K562 (cell line): Measurements from ENCODE around the gene MDFIC. TPM values are rescaled to one million over a fixed set of nuclear protein-coding genes. Genes with fewer than 3 reads are reported as not detected.

Experiments
- ATAC-seq: fragments of 200-7000 bp; cut with Tn5 transposase; 3 replicates; pipeline ENCODE4 v1.9.1; 2020; ENCODE audit warnings: moderate library complexity
- BruUV-seq: library from RNA; stranded (reverse); fragments of 400-500 nt; replicated peaks from 2 replicates; lab custom pipeline; 2021; lab: Mats Ljungman, UMichigan
- CTCF ChIA-PET: fragments of 300-600 bp; formaldehyde crosslinking; extraction: SDS; loops from one replicate; lab custom pipeline; 2021; ENCODE audit warnings: low intra/inter-chr PET ratio; lab: Yijun Ruan, JAX
- POLR2A ChIA-PET: fragments of 300-600, 350-650 bp; sonication (Branson Sonifier 250); formaldehyde crosslinking; extraction: SDS; loops from one replicate; lab custom pipeline; 2021; ENCODE audit warnings: antibody characterized with exemption, inconsistent platforms; lab: Yijun Ruan, JAX
- DNase-seq, 4 experiments: peaks; one replicate each; pipeline versions ENCODE4 v3.0.0 to v3.0.0-alpha.2; 2011 to 2018; ENCODE audit warnings: low spot score in 3 of 4, mixed read lengths in 3 of 4; ENCODE audit errors: extremely low read depth in 1 of 4
- FAIRE-seq: peaks from 2 replicates; lab custom pipeline; 2011; peaks lifted over from hg19 to GRCh38; lab: Jason Lieb, UNC
- H2AFZ ChIP-seq: 2 replicates; pipeline ENCODE4 v1.6.0; 2011; ENCODE audit warnings: low read depth, low read length, control low read depth, inconsistent platforms
- H3K27ac ChIP-seq: fragments of 200-600 bp; 3 replicates; pipeline ENCODE4 v1.8.0; 2011; ENCODE audit warnings: low read depth, mild to moderate bottlenecking, control low read depth, inconsistent platforms, low read length, moderate library complexity, mixed read lengths; ENCODE audit errors: extremely low read depth
- H3K27me3 ChIP-seq, 2 experiments: fragments of 300-600 bp in 1 of 2; 2 replicates in 1 of 2; 3 replicates in 1 of 2; pipeline versions ENCODE4 v1.6.0 to v1.8.0; 2011; ENCODE audit warnings: inconsistent platforms in 2 of 2, low read length in 2 of 2, mild to moderate bottlenecking in 1 of 2, mixed read lengths in 1 of 2, moderate library complexity in 1 of 2; ENCODE audit not compliant: control insufficient read depth in 2 of 2, insufficient read depth in 2 of 2
- H3K36me3 ChIP-seq: fragments of 300-600 bp; 3 replicates; pipeline ENCODE4 v1.8.0; 2011; ENCODE audit warnings: mild to moderate bottlenecking, low read length, inconsistent platforms; ENCODE audit not compliant: control insufficient read depth, insufficient read depth
- H3K4me1 ChIP-seq, 2 experiments: fragments of 200-600 bp in 1 of 2; replicated peaks in 1 of 2; 2 replicates in 1 of 2; 3 replicates in 1 of 2; pipeline versions ENCODE4 v1.5.1 to v1.8.0; 2011; ENCODE audit warnings: inconsistent platforms in 2 of 2, low read length in 2 of 2, mild to moderate bottlenecking in 1 of 2, mixed read lengths in 1 of 2, moderate library complexity in 1 of 2; ENCODE audit not compliant: control insufficient read depth in 2 of 2, insufficient read depth in 2 of 2
- H3K4me2 ChIP-seq: 2 replicates; pipeline ENCODE4 v1.6.1; 2011; ENCODE audit warnings: low read length, control low read depth, inconsistent platforms, mixed read lengths; ENCODE audit not compliant: insufficient read depth
- H3K4me3 ChIP-seq: fragments of 200-600 bp; sonication (generic), shearing (Covaris generic); 2 replicates; pipeline ENCODE4 v1.5.1; 2016; ENCODE audit warnings: control low read depth, inconsistent platforms
- H3K79me2 ChIP-seq: fragments of 200-600 bp; 3 replicates; pipeline ENCODE4 v1.8.0; 2011; ENCODE audit warnings: low read length, inconsistent platforms; ENCODE audit not compliant: control insufficient read depth, insufficient read depth
- H3K9ac ChIP-seq, 2 experiments: 2 replicates each; pipeline versions ENCODE4 v1.6.0 to v1.6.1; 2011; ENCODE audit warnings: low read depth in 2 of 2, low read length in 2 of 2, control low read depth in 1 of 2, inconsistent platforms in 1 of 2, mild to moderate bottlenecking in 1 of 2, mixed read lengths in 1 of 2; ENCODE audit not compliant: insufficient read depth in 1 of 2
- H3K9me1 ChIP-seq: one replicate; pipeline ENCODE4 v1.6.0; 2011; ENCODE audit warnings: inconsistent platforms, mild to moderate bottlenecking, low read length, moderate library complexity; ENCODE audit not compliant: control insufficient read depth, insufficient read depth
- H3K9me3 ChIP-seq: replicated peaks from 2 replicates; pipeline ENCODE4 v1.5.1; 2011; ENCODE audit warnings: low read depth, low read length, inconsistent platforms; ENCODE audit not compliant: control insufficient read depth, insufficient read depth
- H4K20me1 ChIP-seq: replicated peaks from 2 replicates; pipeline ENCODE4 v1.6.1; 2011; ENCODE audit warnings: low read length, inconsistent platforms, mixed read lengths; ENCODE audit not compliant: control insufficient read depth, insufficient read depth
- ARNT ChIP-seq, 2 experiments: fragments of 450-650 bp; IDR thresholded peaks; 2 replicates each; pipeline ENCODE4 v1.6.1; 2016; ENCODE audit warnings: mild to moderate bottlenecking in 1 of 2
- ATF3 ChIP-seq, 2 experiments: fragments of 450-650 bp in 1 of 2; sonication (generic) in 1 of 2; formaldehyde crosslinking in 1 of 2; IDR thresholded peaks in 1 of 2; conservative IDR thresholded peaks in 1 of 2; 2 replicates each; pipeline versions ENCODE4 v1.6.1 to v1.8.1; 2016 to 2023; ENCODE audit warnings: mild to moderate bottlenecking in 2 of 2, moderate library complexity in 2 of 2, inconsistent platforms in 1 of 2, missing genetic modification reagents in 1 of 2
- BRD9 ChIP-seq: fragments of 450-650 bp; IDR thresholded peaks from 2 replicates; pipeline ENCODE4 v1.6.1; 2018; ENCODE audit warnings: low read depth; ENCODE audit not compliant: partially characterized antibody
- COPS2 ChIP-seq: fragments of 450-650 bp; conservative IDR thresholded peaks from 2 replicates; pipeline ENCODE4 v1.6.1; 2016; ENCODE audit warnings: mild to moderate bottlenecking, moderate library complexity
- EHMT2 ChIP-seq: fragments of 450-650 bp; IDR thresholded peaks from 2 replicates; pipeline ENCODE4 v1.6.1; 2018; ENCODE audit warnings: antibody characterized with exemption
- HES1 ChIP-seq: fragments of 450-650 bp; IDR thresholded peaks from 2 replicates; pipeline ENCODE4 v1.6.1; 2016; ENCODE audit warnings: low read depth, mild to moderate bottlenecking, moderate library complexity
- KHSRP ChIP-seq: fragments of 450-650 bp; IDR thresholded peaks from 2 replicates; pipeline ENCODE4 v1.6.1; 2017
- MCM7 ChIP-seq, 2 experiments: fragments of 450-650 bp; IDR thresholded peaks; 2 replicates each; pipeline ENCODE4 v1.6.1; 2016 to 2018
- NR1H2 ChIP-seq: sonication (generic); formaldehyde crosslinking; IDR thresholded peaks from 2 replicates; pipeline ENCODE4 v1.4.0; 2020; ENCODE audit warnings: mild to moderate bottlenecking, missing genetic modification reagents
- WHSC1 ChIP-seq: IDR thresholded peaks from one replicate; pipeline ENCODE4 v1.6.1; 2012; ENCODE audit warnings: low read length, control low read depth, inconsistent platforms
- ZBTB17 ChIP-seq: fragments of 450-650 bp; formaldehyde crosslinking; IDR thresholded peaks from 2 replicates; pipeline ENCODE4 v1.4.0; 2020; ENCODE audit warnings: mild to moderate bottlenecking
- ZNF324 ChIP-seq: fragments of 250-450 bp; sonication (Bioruptor Pico); IDR thresholded peaks from 2 replicates; pipeline ENCODE4 v1.4.0; 2020; ENCODE audit warnings: mild to moderate bottlenecking
- WGBS: fragments of 100-300 bp; shearing (Covaris generic); methylation state at CpG from one replicate; pipeline ENCODE4 v1.1.6; 2016; ENCODE audit warnings: low coverage, mixed read lengths; ENCODE audit not compliant: insufficient coverage; ENCODE audit errors: missing lambda C conversion rate; 5-methylcytosine and 5-hydroxymethylcytosine counted together
- in situ Hi-C: fragments of 300-500 bp; cut with MboI; formaldehyde crosslinking; loops from 4 replicates; pipeline ENCODE4 v1.15.0; 2018; ENCODE audit warnings: inconsistent platforms, mixed read lengths
- intact Hi-C: fragments of 100-400 bp; cut with micrococcal nuclease; formaldehyde crosslinking; loops from 2 replicates; pipeline ENCODE4 v1.14.2; 2022
- polyA plus RNA-seq, 8 experiments: library from polyadenylated mRNA; depleted of rRNA in 4 of 8; stranded (reverse) in 5 of 8; unstranded in 3 of 8; fragments of >200 nt; fragmentation: Nextera tagmentation in 2 of 8; fragmentation: Illumina TruSeq in 1 of 8; extraction: Ambion mirVana in 2 of 8; extraction: Trizol in 1 of 8; gene quantifications; 2 replicates each; pipeline versions ENCODE4 v1.2.1 to v1.2.3, GENCODE V29; 2011 to 2014; ENCODE audit warnings: inconsistent platforms in 1 of 8, missing spikeins in 1 of 8
- total RNA-seq, 7 experiments: library from RNA; depleted of rRNA in 6 of 7; stranded (reverse); fragments of >200 nt in 6 of 7; fragmentation: Illumina TruSeq in 2 of 7; extraction: Trizol in 2 of 7; gene quantifications; 2 replicates each; pipeline versions ENCODE4 v1.2.1 to v1.2.3, GENCODE V29; 2011 to 2021; ENCODE audit warnings: low replicate concordance in 1 of 7
- TF ChIP-seq, protein P1 (sequence below), 2 experiments: fragments of 450-650 bp in 1 of 2; IDR thresholded peaks; 2 replicates each; pipeline ENCODE4 v1.6.1; 2011 to 2017; ENCODE audit warnings: low read depth in 2 of 2, antibody characterized with exemption in 1 of 2, borderline replicate concordance in 1 of 2, low read length in 1 of 2, mild to moderate bottlenecking in 1 of 2, mixed read lengths in 1 of 2; ENCODE audit not compliant: control insufficient read depth in 1 of 2

The MDFIC gene
- total and polyA plus RNA-seq, 9 of the 15 experiments (the other 6 are each of a cell fraction or from before 2014, with no cell fraction given): 0.13 to 0.24 TPM; not detected in 7

GRCh38 chr7:115004121-115004520 lies 82.2 kb downstream of the MDFIC start:
- ChIA-PET POLR2A (no interaction called here), CTCF (no interaction called here)
- FAIRE-seq (no peak), ATAC-seq (no peak)
- no peaks in the 10 kb centered on the region for H3K79me2 ChIP-seq
- H3K27me3 ChIP-seq: no peaks in the 10 kb centered on the region
- intact Hi-C loops: no loop called here
- H3K27ac ChIP-seq: no peak overlapping the region
- H2AFZ ChIP-seq: no peak overlapping the region
- in situ Hi-C loops: no loop called here
- H3K9ac ChIP-seq: no peak overlapping the region
- TF ChIP-seq, protein P1, sequence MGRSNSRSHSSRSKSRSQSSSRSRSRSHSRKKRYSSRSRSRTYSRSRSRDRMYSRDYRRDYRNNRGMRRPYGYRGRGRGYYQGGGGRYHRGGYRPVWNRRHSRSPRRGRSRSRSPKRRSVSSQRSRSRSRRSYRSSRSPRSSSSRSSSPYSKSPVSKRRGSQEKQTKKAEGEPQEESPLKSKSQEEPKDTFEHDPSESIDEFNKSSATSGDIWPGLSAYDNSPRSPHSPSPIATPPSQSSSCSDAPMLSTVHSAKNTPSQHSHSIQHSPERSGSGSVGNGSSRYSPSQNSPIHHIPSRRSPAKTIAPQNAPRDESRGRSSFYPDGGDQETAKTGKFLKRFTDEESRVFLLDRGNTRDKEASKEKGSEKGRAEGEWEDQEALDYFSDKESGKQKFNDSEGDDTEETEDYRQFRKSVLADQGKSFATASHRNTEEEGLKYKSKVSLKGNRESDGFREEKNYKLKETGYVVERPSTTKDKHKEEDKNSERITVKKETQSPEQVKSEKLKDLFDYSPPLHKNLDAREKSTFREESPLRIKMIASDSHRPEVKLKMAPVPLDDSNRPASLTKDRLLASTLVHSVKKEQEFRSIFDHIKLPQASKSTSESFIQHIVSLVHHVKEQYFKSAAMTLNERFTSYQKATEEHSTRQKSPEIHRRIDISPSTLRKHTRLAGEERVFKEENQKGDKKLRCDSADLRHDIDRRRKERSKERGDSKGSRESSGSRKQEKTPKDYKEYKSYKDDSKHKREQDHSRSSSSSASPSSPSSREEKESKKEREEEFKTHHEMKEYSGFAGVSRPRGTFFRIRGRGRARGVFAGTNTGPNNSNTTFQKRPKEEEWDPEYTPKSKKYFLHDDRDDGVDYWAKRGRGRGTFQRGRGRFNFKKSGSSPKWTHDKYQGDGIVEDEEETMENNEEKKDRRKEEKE (IDR thresholded peaks at IDR 0.05; ENCODE audit: borderline replicate concordance in 1 of 2, control insufficient read depth in 1 of 2, low read depth in 2 of 2, low read length in 1 of 2): no peak
- no peak for TF ChIP-seq ATF3 (IDR thresholded peaks at IDR 0.05)
- no peak for TF ChIP-seq ATF3 (CRISPR knock-in tag; conservative IDR thresholded peaks at IDR 0.05)
- TF ChIP-seq ZNF324 (CRISPR knock-in tag): no peak
- TF ChIP-seq WHSC1: no peak
- no peak for TF ChIP-seq KHSRP
- TF ChIP-seq MCM7 (IDR thresholded peaks at IDR 0.05): no peak
- TF ChIP-seq HES1: no peak
- TF ChIP-seq BRD9: no peak
- no peak for TF ChIP-seq ARNT (IDR thresholded peaks at IDR 0.05)
- no peak for TF ChIP-seq COPS2
- no peak for TF ChIP-seq ZBTB17 (CRISPR knock-in tag)
- TF ChIP-seq EHMT2: no peak
- TF ChIP-seq NR1H2 (CRISPR knock-in tag): no peak
- TF ChIP-seq, all 486 proteins: peak for 0
- no peak overlapping the region for H3K4me2 ChIP-seq
- no peak for DNase-seq
- H4K20me1 ChIP-seq: no peaks in the 10 kb centered on the region
- no peak overlapping the region for H3K4me3 ChIP-seq
- H3K9me3 ChIP-seq: no peaks in the 10 kb centered on the region
- 2% methylated on average over 5 of the region's 5 CpGs for WGBS
- H3K9me1 ChIP-seq: no peaks in the 10 kb centered on the region
- H3K4me1 ChIP-seq: no peaks in the 10 kb centered on the region
- H3K36me3 ChIP-seq: no peaks in the 10 kb centered on the region
- no TSS peak for BruUV-seq
